GM12872 (cell line): ENCODE data around the gene ATP6V0A1.

Experiments used
- CTCF ChIP-seq: IDR thresholded peaks from 3 replicates; pipeline ENCODE4 v1.5.1; 2011; ENCODE audit warnings: low read depth, mild to moderate bottlenecking, low read length, moderate library complexity; ENCODE audit not compliant: insufficient read depth

Gene ATP6V0A1

GRCh38 chr17:42414704-42415409 is 43.8 kb upstream of the ATP6V0A1 start:
- TF ChIP-seq CTCF: no peak

GRCh38 chr17:42421136-42421506 is 37.6 kb upstream of the ATP6V0A1 start:
- no peak for TF ChIP-seq CTCF

GRCh38 chr17:42421507-42422338 is 37.0 kb upstream of the ATP6V0A1 start:
- TF ChIP-seq CTCF: no peak

- TF ChIP-seq CTCF: no peak
Measured at GRCh38 chr17:42422412-42422957, 36.2 kb upstream of the ATP6V0A1 start.

GRCh38 chr17:42422958-42423712 is 35.5 kb upstream of the ATP6V0A1 start, which contains the start of gene CAVIN1:
TSS of gene CAVIN1 (minus strand) at chr17:42423256. CDS start at chr17:42423097, 159 bp downstream.
- TF ChIP-seq CTCF: no peak

- TF ChIP-seq CTCF: no peak
Measured at GRCh38 chr17:42423766-42424165, 34.9 kb upstream of the ATP6V0A1 start.

GRCh38 chr17:42424991-42425610 is 33.6 kb upstream of the ATP6V0A1 start:
- no peak for TF ChIP-seq CTCF
